HCT116 (cell line): Measurements from ENCODE around the gene IKZF3. TPM values are rescaled to one million over a fixed set of nuclear protein-coding genes. Genes with fewer than 3 reads are reported as not detected.

ENCODE experiments used
- ATAC-seq: fragments of 200-7000 bp; cut with Tn5 transposase; 2 replicates; pipeline ENCODE4 v1.9.1; 2020; ENCODE audit warnings: mild to moderate bottlenecking, moderate library complexity
- BruUV-seq: library from RNA; stranded (reverse); fragments of 400-500 nt; replicated peaks from 2 replicates; lab custom pipeline; 2021; lab: Mats Ljungman, UMichigan
- CTCF ChIA-PET: fragments of 300-600 bp; sonication (Branson Sonifier 250); formaldehyde crosslinking; loops from one replicate; lab custom pipeline; 2021; ENCODE audit warnings: antibody characterized with exemption; lab: Charles Lee
- POLR2A ChIA-PET: fragments of 300-600, 350-600 bp; sonication (Branson Sonifier 250); formaldehyde crosslinking; loops from one replicate; lab custom pipeline; 2021; ENCODE audit warnings: antibody characterized with exemption; lab: Charles Lee
- RAD21 ChIA-PET, 2 experiments: fragments of 300-600 bp; sonication (Branson Sonifier 250); formaldehyde crosslinking; loops; one replicate each; lab custom pipeline; 2023; ENCODE audit warnings: low total read pairs in 2 of 2; ENCODE audit not compliant: uncharacterized antibody in 2 of 2, unreplicated experiment in 2 of 2, low non-redundant PET in 1 of 2; lab: Charles Lee
- DNase-seq: peaks from one replicate; pipeline ENCODE4 v3.0.0-alpha.2; 2010; ENCODE audit warnings: low read depth, low spot score
- H2AFZ ChIP-seq: fragments of 200-600 bp; shearing (Covaris generic), sonication (generic); 2 replicates; pipeline ENCODE4 v1.6.1; 2017; ENCODE audit warnings: low read depth, mixed run types, mixed read lengths, antibody characterized with exemption, low read length; ENCODE audit not compliant: poor library complexity, severe bottlenecking
- H3K27ac ChIP-seq: 2 replicates; pipeline ENCODE4 v1.5.1; 2012; ENCODE audit warnings: low read depth, low read length
- H3K27me3 ChIP-seq: fragments of 200-600 bp; sonication (generic); 2 replicates; pipeline ENCODE4 v1.6.1; 2016; ENCODE audit warnings: mixed run types, low read length, mixed read lengths; ENCODE audit not compliant: insufficient read depth
- H3K36me3 ChIP-seq, 2 experiments: fragments of 200-500 bp in 1 of 2; fragments of 200-600 bp in 1 of 2; sonication (Bioruptor generic) in 1 of 2; sonication (generic) in 1 of 2; 2 replicates each; pipeline versions ENCODE4 v1.5.1 to v1.6.1; 2014 to 2016; ENCODE audit warnings: low read length in 2 of 2, inconsistent platforms in 1 of 2, mixed read lengths in 1 of 2, mixed run types in 1 of 2; ENCODE audit not compliant: insufficient read depth in 2 of 2, control insufficient read depth in 1 of 2
- H3K4me1 ChIP-seq, 2 experiments: fragments of 200-600 bp in 1 of 2; sonication (generic) in 1 of 2; 2 replicates each; pipeline versions ENCODE4 v1.5.1 to v1.6.1; 2012 to 2017; ENCODE audit warnings: low read length in 2 of 2, inconsistent platforms in 1 of 2, mild to moderate bottlenecking in 1 of 2, mixed read lengths in 1 of 2, mixed run types in 1 of 2, moderate library complexity in 1 of 2; ENCODE audit not compliant: insufficient read depth in 2 of 2, control insufficient read depth in 1 of 2
- H3K4me2 ChIP-seq: fragments of 200-600 bp; sonication (generic); 2 replicates; pipeline ENCODE4 v1.6.1; 2017; ENCODE audit warnings: mixed run types, low read length, mixed read lengths
- H3K4me3 ChIP-seq, 2 experiments: fragments of 200-600 bp in 1 of 2; sonication (generic) in 1 of 2; replicated peaks in 1 of 2; 2 replicates each; pipeline ENCODE4 v1.5.1; 2011 to 2016; ENCODE audit warnings: low read length in 2 of 2, control low read depth in 1 of 2, low read depth in 1 of 2, mild to moderate bottlenecking in 1 of 2, mixed read lengths in 1 of 2, mixed run types in 1 of 2
- H3K79me2 ChIP-seq: fragments of 200-600 bp; sonication (generic); 2 replicates; pipeline ENCODE4 v1.6.1; 2017; ENCODE audit warnings: mild to moderate bottlenecking, mixed run types, low read length, moderate library complexity, mixed read lengths; ENCODE audit not compliant: insufficient read depth
- H3K9ac ChIP-seq: fragments of 200-600 bp; sonication (generic); 2 replicates; pipeline ENCODE4 v1.6.1; 2016; ENCODE audit warnings: low read length, mixed read lengths
- H3K9me2 ChIP-seq: fragments of 200-600 bp; sonication (generic), shearing (Covaris generic); 2 replicates; pipeline ENCODE4 v1.6.1; 2017; ENCODE audit warnings: mixed run types, mild to moderate bottlenecking, moderate library complexity; ENCODE audit not compliant: insufficient read depth
- H3K9me3 ChIP-seq, 2 experiments: fragments of 200-500 bp in 1 of 2; fragments of 200-600 bp in 1 of 2; sonication (Bioruptor generic) in 1 of 2; sonication (generic) in 1 of 2; 2 replicates each; pipeline ENCODE4 v1.6.1; 2014 to 2017; ENCODE audit warnings: low read length in 2 of 2, mixed read lengths in 2 of 2, inconsistent platforms in 1 of 2, low read depth in 1 of 2, mild to moderate bottlenecking in 1 of 2, mixed run types in 1 of 2, moderate library complexity in 1 of 2; ENCODE audit not compliant: control insufficient read depth in 1 of 2, insufficient read depth in 1 of 2
- H4K20me1 ChIP-seq: fragments of 200-600 bp; sonication (generic), shearing (Covaris generic); 2 replicates; pipeline ENCODE4 v1.6.1; 2017; ENCODE audit warnings: mixed run types, mild to moderate bottlenecking, moderate library complexity; ENCODE audit not compliant: insufficient read depth
- ATF3 ChIP-seq: IDR thresholded peaks from 2 replicates; pipeline ENCODE4 v1.6.1; 2012
- CTCF ChIP-seq, 3 experiments: fragments of 200-600 bp in 1 of 3; sonication (generic) in 1 of 3; IDR thresholded peaks in 2 of 3; conservative IDR thresholded peaks in 1 of 3; 2 replicates each; pipeline ENCODE4 v1.5.1; 2012 to 2017; ENCODE audit warnings: low read depth in 2 of 3, low read length in 2 of 3, antibody characterized with exemption in 1 of 3, borderline replicate concordance in 1 of 3, control low read depth in 1 of 3, mild to moderate bottlenecking in 1 of 3, mixed read lengths in 1 of 3, mixed run types in 1 of 3, moderate library complexity in 1 of 3; ENCODE audit not compliant: insufficient read depth in 1 of 3
- EGR1 ChIP-seq: IDR thresholded peaks from 2 replicates; pipeline ENCODE4 v1.6.1; 2012; ENCODE audit warnings: low read depth
- ELF1 ChIP-seq: IDR thresholded peaks from 2 replicates; pipeline ENCODE4 v1.6.1; 2012; ENCODE audit warnings: low read depth, borderline replicate concordance
- EZH2phosphoT487 ChIP-seq: fragments of 200-600 bp; IDR thresholded peaks from 2 replicates; pipeline ENCODE4 v1.6.1; 2018; ENCODE audit warnings: antibody characterized with exemption, borderline replicate concordance
- FOSL1 ChIP-seq: IDR thresholded peaks from 2 replicates; pipeline ENCODE4 v1.6.1; 2012; ENCODE audit warnings: low read depth
- POLR2A ChIP-seq: IDR thresholded peaks from 2 replicates; pipeline ENCODE4 v1.7.0; 2011; ENCODE audit warnings: borderline replicate concordance; ENCODE audit not compliant: insufficient read depth, insufficient read length; ENCODE audit errors: extremely low read depth
- RAD21 ChIP-seq: IDR thresholded peaks from 2 replicates; pipeline ENCODE4 v1.6.1; 2012; ENCODE audit warnings: low read depth, mild to moderate bottlenecking
- SP1 ChIP-seq: IDR thresholded peaks from 2 replicates; pipeline ENCODE4 v1.6.1; 2012; ENCODE audit warnings: low read depth
- SRF ChIP-seq: IDR thresholded peaks from 2 replicates; pipeline ENCODE4 v1.6.1; 2012; ENCODE audit warnings: low read depth
- TCF7L2 ChIP-seq: IDR thresholded peaks from 2 replicates; pipeline ENCODE4 v1.7.0; 2011; ENCODE audit warnings: borderline replicate concordance, inconsistent platforms; ENCODE audit not compliant: insufficient read depth, insufficient read length; ENCODE audit errors: extremely low read depth
- ZFX ChIP-seq: fragments of 450-650 bp; IDR thresholded peaks from 2 replicates; pipeline ENCODE4 v1.6.1; 2017
- intact Hi-C: fragments of 100-400 bp; cut with micrococcal nuclease; formaldehyde crosslinking; loops from 2 replicates; pipeline ENCODE4 v1.10.0; 2022
- total RNA-seq: library from RNA; stranded (reverse); gene quantifications from one replicate; pipeline ENCODE4 v1.2.1, GENCODE V29; 2021; ENCODE audit not compliant: unreplicated experiment
- TF ChIP-seq, protein P1 (sequence below): IDR thresholded peaks from 2 replicates; pipeline ENCODE4 v1.6.1; 2011; ENCODE audit warnings: mild to moderate bottlenecking, low read length, moderate library complexity; ENCODE audit not compliant: insufficient replicate concordance; ENCODE audit errors: extremely low read depth

Gene IKZF3
- total RNA-seq, 1 experiment from 2014 or later: 0.30 TPM

DNA sequence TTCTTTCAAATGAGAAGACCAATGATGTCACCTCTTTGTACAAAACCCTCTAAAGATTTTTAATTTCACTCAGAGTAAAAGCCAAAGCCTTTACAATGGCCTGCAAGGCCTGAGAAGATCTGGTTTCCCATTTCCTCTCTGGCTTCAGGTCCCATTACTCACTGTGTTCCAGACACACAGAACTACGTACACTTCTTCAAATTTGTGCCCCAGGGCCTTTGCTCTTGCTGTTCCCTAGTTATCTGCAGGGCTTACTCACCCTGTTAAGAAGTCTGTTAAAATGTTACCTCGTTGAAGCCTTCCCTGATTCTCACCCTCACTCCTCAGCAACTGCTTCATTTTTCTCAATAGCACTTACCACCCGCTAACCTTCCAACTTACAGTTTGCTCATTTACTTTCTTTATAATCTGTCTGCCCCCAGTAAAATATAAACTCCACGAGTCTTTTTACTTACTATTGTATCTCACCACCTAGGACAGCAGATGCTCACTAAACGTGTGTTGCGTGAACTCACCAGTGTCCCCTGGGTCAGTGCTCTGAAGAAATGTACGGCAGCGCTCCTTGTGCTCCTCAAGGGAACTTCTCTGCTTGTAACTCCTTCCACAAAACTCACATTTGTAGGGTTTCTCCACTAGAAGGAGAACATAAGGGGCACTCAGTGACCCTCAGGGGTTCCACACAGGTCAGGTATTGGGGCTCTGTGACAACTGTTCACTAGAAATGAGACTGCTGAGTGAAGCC lies 76.2 kb downstream of the IKZF3 start:
- ChIA-PET CTCF (no interaction called here), RAD21 (no interaction called here)
- no peak overlapping the region for H3K27ac ChIP-seq

More for the DNA sequence above, 76.2 kb downstream of the IKZF3 start:
- intact Hi-C loops: no loop called here
- H3K9ac ChIP-seq: no peak overlapping the region
- POLR2A ChIA-PET: no interaction called here
- H3K79me2 ChIP-seq: no peaks in the 10 kb centered on the region
- H3K27me3 ChIP-seq: no peaks in the 10 kb centered on the region; the same call in 1 of the 2 replicates
- no TSS peak for BruUV-seq
- no peak overlapping the region for H2AFZ ChIP-seq
- H3K36me3 ChIP-seq: no peaks in the 10 kb centered on the region
- TF ChIP-seq RAD21: no peak
- TF ChIP-seq, protein P1, sequence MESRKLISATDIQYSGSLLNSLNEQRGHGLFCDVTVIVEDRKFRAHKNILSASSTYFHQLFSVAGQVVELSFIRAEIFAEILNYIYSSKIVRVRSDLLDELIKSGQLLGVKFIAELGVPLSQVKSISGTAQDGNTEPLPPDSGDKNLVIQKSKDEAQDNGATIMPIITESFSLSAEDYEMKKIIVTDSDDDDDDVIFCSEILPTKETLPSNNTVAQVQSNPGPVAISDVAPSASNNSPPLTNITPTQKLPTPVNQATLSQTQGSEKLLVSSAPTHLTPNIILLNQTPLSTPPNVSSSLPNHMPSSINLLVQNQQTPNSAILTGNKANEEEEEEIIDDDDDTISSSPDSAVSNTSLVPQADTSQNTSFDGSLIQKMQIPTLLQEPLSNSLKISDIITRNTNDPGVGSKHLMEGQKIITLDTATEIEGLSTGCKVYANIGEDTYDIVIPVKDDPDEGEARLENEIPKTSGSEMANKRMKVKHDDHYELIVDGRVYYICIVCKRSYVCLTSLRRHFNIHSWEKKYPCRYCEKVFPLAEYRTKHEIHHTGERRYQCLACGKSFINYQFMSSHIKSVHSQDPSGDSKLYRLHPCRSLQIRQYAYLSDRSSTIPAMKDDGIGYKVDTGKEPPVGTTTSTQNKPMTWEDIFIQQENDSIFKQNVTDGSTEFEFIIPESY: no peak
- no peak for TF ChIP-seq FOSL1
- TF ChIP-seq SP1: no peak
- no peak for TF ChIP-seq ZFX
- TF ChIP-seq ATF3: no peak
- TF ChIP-seq POLR2A: no peak
- no peak for TF ChIP-seq EGR1
- TF ChIP-seq ELF1: no peak
- TF ChIP-seq SRF: no peak
- no peak for TF ChIP-seq EZH2phosphoT487
- no peak for TF ChIP-seq TCF7L2
- TF ChIP-seq CTCF (IDR thresholded peaks at IDR 0.05 in 2 of 3, conservative IDR thresholded peaks at IDR 0.05 in 1 of 3; ENCODE audit: borderline replicate concordance in 1 of 3, insufficient read depth in 1 of 3, low read depth in 2 of 3, low read length in 2 of 3): no peak
- DNase-seq (no peak), ATAC-seq (no peak)
- peaks cover 0 to 1% of the 10 kb centered on the region in 2 experiments; a peak in 1 of 4 replicates for H3K4me1 ChIP-seq
- H3K4me2 ChIP-seq: no peak overlapping the region
- no peaks in the 10 kb centered on the region for H4K20me1 ChIP-seq
- H3K9me2 ChIP-seq: no peaks in the 10 kb centered on the region
- H3K9me3 ChIP-seq: no peaks in the 10 kb centered on the region
- no peak overlapping the region for H3K4me3 ChIP-seq
